HG02798 (cell line): ENCODE data around the gene PPIP5K2.
"Not testable (repeated sequence)": the region's sequence is repeated elsewhere in the genome, so short reads cannot be mapped to it uniquely, and the experiment has no call there.

ENCODE experiments used
- ATAC-seq: cut with Tn5 transposase; IDR thresholded peaks from one replicate; pipeline ENCODE4 v1.9.1; 2021; ENCODE audit warnings: mild to moderate bottlenecking; ENCODE audit not compliant: unreplicated experiment, poor library complexity

Gene PPIP5K2

DNA sequence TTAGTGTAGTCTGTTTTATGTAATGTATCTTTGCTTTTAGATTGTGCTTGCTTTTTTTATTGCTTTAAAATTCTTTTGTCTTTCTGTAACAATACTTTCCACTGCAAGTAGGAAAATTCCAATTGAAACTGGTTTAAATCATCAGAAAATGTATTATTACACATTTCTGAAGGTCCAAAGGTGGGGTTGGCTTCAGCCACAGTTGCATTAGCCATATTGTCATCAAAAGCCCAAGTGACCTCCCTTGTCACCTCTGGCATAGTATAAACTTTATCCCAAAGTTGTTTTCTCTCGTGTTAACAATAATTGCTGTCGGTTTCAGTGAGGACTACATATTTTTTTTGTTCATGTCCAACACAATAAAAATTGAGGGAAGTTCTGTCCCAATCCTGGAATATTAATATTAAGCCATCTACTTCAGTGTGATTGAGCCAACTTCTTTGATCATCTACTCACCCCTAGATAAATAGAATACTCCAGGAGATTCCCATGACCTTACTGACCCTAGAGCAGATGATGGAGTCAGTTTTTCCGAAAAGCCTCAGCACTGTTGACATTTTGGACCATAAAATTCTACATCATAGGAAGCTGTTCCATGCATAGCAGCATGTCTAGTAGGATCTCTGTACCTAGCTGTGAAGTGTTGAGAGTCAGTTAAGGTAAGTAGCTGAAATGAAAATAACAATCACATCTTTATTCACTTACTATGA lies 86.0 kb downstream of the PPIP5K2 start:
- ATAC-seq = no peak

DNA sequence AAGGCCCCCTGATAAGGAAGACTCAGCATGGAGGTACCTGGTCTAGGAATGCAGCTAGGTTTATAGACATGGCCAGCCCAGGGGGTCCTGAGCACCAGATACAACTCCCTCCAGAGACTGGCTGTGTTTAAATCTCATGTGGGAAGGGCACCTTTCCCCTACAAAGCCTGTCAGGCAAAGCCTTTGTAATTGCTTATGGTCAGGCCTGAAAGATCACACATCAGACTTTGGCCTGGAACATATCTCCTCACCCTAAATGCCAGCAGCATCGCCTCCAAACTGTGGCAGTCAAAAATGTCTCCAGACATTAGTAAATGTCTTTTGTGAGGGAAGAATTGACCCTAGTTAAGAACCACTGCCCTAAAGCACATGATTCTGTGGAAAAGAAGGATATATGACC lies 86.9 kb downstream of the PPIP5K2 start:
- no peak for ATAC-seq

DNA sequence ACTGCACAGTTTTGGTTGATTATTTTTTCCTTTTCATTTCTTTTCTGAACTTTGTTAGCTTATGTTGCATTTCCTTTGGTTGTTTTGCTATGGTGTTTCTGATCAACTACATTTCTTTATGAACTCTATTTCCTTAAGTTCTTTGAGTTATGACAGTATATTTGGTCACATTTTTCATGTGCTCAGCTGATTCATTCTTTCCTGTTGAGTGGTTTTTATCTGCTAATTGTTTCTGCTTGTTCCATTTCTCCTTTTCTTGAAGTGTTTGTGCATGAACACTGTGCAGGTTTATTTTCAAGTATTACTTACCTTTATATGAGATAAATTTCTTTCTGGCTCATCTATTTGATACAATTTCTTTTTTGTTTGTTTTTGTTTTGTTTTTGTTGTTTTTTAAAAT lies 87.6 kb downstream of the PPIP5K2 start:
- ATAC-seq = no peak

- ATAC-seq = no peak
Observed at GRCh38 chr5:103208460-103208859, 88.4 kb downstream of the PPIP5K2 start.

DNA sequence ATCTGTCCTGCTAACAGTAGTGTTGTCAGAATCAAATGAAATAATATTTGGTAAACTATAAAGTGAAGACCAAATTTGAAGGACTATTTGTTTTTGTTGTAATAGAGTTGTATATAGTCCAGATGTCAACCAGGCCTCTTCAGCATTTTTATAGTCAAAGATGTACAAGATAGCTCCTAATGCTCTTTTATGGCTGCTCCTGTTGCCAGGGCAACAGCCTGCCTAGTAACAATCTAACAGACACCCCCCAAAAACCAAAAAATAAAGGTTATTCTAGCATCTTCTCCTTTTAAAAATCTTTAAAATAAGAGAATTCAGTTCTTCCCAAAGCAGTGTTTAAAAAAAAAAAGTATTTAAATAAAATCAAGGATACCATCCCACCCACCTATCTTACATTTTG lies 89.0 kb downstream of the PPIP5K2 start:
- ATAC-seq = no peak

GRCh38 chr5:103210952-103211351 lies 90.9 kb downstream of the PPIP5K2 start:
- ATAC-seq = no peak

DNA sequence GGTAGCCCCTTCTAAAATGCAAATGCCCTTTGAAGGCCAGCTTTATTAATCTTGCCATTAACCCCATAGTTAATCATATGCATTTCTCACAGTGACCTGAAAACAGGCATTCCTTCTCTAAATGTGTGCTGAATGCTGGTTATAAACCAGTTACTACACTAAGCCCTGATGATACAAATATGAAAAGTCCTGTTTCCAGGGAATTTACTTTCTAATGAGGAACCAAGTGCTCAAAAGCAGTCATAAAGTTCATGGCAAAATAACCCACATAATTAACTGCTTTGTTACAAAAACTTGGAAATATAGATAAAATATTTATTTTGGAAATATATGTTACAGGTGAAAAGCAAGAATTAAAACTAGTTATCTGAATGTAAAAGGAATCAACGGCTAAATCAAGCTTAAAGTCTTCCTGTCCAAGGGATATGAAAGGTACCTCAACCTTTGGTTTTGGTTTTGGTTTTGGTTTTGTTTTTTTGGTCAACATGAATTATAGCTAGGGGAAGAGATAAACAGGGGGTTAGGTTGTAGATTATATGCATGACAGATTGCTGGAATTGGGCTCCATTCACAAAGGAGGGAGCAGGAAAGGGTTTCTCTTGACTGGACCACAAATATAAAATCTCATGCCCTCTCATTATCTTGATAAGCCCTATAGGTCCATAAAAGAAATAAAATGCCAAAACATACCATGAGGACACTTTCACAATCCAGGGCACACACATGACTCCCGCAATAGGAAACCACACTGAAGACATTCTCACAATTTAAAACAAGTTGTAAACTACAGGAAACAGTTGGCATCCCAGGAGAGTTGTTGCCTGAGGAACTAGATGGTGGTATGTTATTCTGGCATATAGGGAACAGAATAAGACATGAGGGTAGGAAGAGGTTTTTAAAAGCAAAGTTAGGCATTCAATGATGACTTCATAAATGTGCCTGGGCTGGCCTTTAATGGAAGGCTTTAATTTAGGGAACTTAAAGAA lies 91.8 kb downstream of the PPIP5K2 start:
- ATAC-seq = peak; percentile 85

- no peak for ATAC-seq
Observed at GRCh38 chr5:103216137-103216536, 96.0 kb downstream of the PPIP5K2 start.

DNA sequence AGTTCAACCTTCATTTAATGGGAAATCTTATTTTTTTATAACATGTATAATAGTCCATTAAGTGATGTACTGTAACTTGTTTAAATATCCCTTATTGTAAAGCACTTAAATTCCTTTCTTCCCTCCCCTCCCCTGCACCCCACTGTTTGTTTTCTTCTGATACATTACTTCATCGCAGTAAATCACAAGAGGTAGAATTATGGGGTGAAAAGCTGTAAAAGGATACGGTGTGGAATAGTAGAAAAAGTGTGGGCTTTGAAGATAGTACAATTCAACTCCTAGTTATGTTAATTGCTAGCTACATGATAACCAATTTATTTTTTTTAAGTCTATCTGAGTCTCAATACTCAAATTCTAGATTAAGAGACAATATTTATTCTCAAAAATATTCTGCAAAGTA lies 96.6 kb downstream of the PPIP5K2 start:
- no peak for ATAC-seq

- no peak for ATAC-seq
Observed at GRCh38 chr5:103217101-103217500, 97.0 kb downstream of the PPIP5K2 start.

DNA sequence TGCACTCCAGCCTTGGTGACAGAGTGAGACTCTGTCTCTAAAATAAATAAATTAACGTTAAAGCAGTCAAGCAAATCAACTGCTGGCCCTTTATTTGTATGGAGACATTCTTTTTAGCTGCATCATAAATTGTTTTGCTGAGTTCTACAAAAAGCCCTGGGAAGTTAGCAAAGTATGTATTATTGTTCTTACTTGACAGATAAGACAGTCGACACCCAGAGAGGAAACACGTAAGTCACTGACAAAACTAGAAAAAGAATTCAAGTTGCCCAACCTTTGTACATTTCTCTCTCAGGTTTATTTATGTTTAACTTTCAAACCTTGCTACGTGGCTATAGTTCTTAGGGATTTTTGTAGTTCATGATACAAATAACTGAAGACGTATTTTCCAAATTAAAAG lies 98.1 kb downstream of the PPIP5K2 start:
- ATAC-seq = no peak

DNA sequence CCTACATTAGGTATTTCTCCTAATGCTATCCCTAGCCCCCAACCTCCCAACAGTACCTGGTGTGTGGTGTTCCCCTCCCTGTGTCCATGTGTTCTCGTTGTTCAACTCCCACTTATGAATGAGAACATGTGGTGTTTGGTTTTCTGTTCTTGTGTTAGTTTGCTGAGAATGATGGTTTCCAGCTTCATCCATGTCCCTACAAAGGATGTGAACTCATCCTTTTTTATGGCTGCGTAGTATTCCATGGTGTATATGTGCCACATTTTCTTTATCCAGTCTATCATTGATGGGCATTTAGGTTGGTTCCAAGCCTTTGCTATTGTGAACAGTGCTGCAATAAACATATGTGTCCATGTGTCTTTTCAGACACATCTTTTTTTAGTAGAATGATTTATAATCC lies 99.0 kb downstream of the PPIP5K2 start:
- ATAC-seq = not testable (repeated sequence)

- no peak for ATAC-seq
Observed at GRCh38 chr5:103223031-103223955, 103.2 kb downstream of the PPIP5K2 start.

DNA sequence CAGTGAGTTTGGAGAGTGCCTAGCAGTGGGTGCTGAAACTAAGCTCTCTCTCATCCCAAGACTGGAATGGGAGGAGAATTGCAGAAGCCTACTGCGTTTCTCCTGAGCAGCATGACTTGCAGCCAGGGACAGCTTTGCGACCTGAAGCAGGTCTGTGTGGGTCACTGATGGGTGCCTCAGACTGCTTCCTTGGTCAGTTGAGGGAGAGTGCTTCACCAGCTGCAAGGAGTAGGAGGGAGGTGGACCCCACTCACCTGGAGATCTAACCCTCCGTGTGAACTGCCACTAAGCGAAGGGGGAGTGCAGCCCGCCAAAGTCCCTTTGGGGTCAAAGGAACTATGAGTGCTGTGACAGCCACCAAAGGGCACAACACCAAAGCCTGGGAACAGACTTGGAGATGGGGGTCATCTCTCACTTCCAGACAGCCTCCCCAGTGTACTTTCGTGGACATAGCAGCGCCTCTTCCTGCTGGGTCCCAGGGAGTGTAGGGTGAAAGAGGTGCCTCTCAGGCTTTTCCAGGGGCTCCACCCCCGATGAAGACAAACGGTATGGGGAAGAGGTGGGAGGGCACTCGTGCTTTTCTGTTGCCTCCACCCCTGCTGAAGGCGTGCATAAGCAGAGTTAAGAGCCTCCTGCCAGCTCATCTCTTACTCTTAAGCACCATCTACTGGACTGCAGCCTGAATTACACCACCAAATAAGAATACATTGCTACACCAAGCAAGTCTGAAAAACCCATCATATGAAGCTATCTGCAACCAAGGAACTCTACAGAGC lies 104.2 kb downstream of the PPIP5K2 start:
- peak; percentile 97 for ATAC-seq

GRCh38 chr5:103224894-103225246 lies 104.8 kb downstream of the PPIP5K2 start:
- no peak for ATAC-seq

- ATAC-seq = no peak
Observed at GRCh38 chr5:103228061-103228460, 108.0 kb downstream of the PPIP5K2 start.

DNA sequence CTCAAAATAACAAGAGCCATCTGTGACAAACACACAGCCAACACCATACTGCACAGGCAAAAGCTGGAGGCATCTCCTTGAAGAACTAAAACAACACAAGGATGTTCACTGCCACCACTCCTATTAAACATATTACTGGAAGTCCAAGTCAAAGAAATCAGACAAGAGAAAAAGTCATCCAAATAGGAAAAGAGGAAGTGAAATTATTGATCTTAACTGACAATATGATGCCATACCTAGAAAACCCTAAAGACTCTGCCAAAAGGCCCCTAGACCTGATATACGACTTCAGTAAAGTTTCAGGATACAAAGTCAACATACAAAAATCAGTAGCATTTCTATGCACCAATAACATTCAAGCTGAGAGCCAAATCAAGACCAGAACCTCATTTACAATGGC lies 108.5 kb downstream of the PPIP5K2 start:
- ATAC-seq = no peak

DNA sequence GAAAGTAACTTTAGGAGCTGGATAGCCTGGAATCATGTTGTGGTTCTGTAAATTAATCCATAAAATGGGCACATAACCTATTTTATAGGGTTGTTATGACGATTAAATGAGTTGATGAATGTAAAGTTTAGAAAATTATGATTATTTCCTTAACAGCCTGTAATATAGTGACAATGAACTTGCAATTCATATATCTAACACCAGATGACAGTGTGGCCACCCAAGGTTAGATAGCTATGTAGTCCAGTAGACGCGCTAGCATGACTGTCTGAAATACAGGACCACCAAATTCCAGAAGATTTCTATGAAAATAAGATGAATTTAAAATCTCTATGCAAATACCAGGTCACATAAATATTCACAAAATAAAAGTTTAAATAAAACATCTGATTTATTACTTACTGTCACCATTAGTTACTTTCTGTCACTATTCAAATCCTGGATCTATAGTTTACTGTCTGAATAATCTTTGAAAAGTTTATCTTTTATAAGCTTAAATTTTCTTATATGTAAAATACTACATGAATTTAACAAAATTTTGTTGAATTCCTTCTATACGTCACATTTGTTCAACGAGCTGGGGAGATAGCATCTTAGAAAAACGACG lies 112.4 kb downstream of the PPIP5K2 start:
- ATAC-seq = peak; percentile 85

GRCh38 chr5:103234239-103234975 lies 114.3 kb downstream of the PPIP5K2 start:
- ATAC-seq = no peak
